H1 (cell line): ENCODE data around the gene C1QTNF4. TPM values are rescaled to one million over a fixed set of nuclear protein-coding genes. Genes with fewer than 3 reads are reported as not detected.

ENCODE experiments used
- CTCF ChIA-PET: fragments of 300-600 bp; sonication (Branson Sonifier 250); formaldehyde crosslinking; loops from one replicate; lab custom pipeline; 2021; ENCODE audit not compliant: partially characterized antibody; lab: Charles Lee
- POLR2A ChIA-PET: fragments of 300-600 bp; sonication (Branson Sonifier 250); formaldehyde crosslinking; loops from one replicate; lab custom pipeline; 2021; ENCODE audit warnings: inconsistent platforms; ENCODE audit not compliant: partially characterized antibody; lab: Charles Lee
- DNase-seq, 2 experiments: peaks; one replicate each; pipeline versions ENCODE4 v3.0.0 to v3.0.0-alpha.2; 2010 to 2022; ENCODE audit warnings: low spot score in 2 of 2, low read depth in 1 of 2, mixed read lengths in 1 of 2
- FAIRE-seq: peaks from 2 replicates; lab custom pipeline; 2011; peaks lifted over from hg19 to GRCh38; lab: Jason Lieb, UNC
- H2AFZ ChIP-seq: 2 replicates; pipeline ENCODE4 v1.8.1; 2012; ENCODE audit warnings: low read length, inconsistent platforms
- H2AK5ac ChIP-seq: 2 replicates; pipeline ENCODE4 v1.6.1; 2013; ENCODE audit warnings: low read depth, low read length
- H2BK120ac ChIP-seq: replicated peaks from 2 replicates; pipeline ENCODE3; 2013; ENCODE audit warnings: low read depth, low read length, inconsistent platforms
- H2BK12ac ChIP-seq: 2 replicates; pipeline ENCODE4 v1.6.1; 2013; ENCODE audit warnings: low read depth, low read length
- H2BK15ac ChIP-seq: 2 replicates; pipeline ENCODE4 v1.6.1; 2013; ENCODE audit warnings: low read length
- H2BK20ac ChIP-seq: 2 replicates; pipeline ENCODE4 v1.6.1; 2013; ENCODE audit warnings: low read length
- H2BK5ac ChIP-seq: 2 replicates; pipeline ENCODE4 v1.6.1; 2013; ENCODE audit warnings: low read depth, low read length
- H3K14ac ChIP-seq: 2 replicates; pipeline ENCODE4 v1.6.1; 2013; ENCODE audit warnings: inconsistent platforms; ENCODE audit not compliant: insufficient read length
- H3K18ac ChIP-seq: 2 replicates; pipeline ENCODE4 v1.6.1; 2013; ENCODE audit warnings: low read length; ENCODE audit errors: extremely low read depth
- H3K23ac ChIP-seq: 2 replicates; pipeline ENCODE4 v1.6.1; 2013; ENCODE audit warnings: inconsistent platforms; ENCODE audit not compliant: insufficient read length
- H3K23me2 ChIP-seq: 2 replicates; pipeline ENCODE4 v1.6.1; 2013; ENCODE audit warnings: low read depth, low read length
- H3K27ac ChIP-seq: 2 replicates; pipeline ENCODE4 v1.6.1; 2011; ENCODE audit warnings: low read depth, low read length, inconsistent platforms
- H3K27me3 ChIP-seq, 4 experiments: replicated peaks in 1 of 4; 1 replicate in 1 of 4; 2 replicates in 3 of 4; pipeline versions ENCODE4 v1.6.1 to v1.8.1; 2011 to 2013; ENCODE audit warnings: low read length in 3 of 4, mild to moderate bottlenecking in 3 of 4, inconsistent platforms in 2 of 4, mixed read lengths in 2 of 4, moderate library complexity in 1 of 4; ENCODE audit not compliant: control insufficient read depth in 3 of 4, insufficient read depth in 3 of 4; ENCODE audit errors: extremely low read depth in 1 of 4
- H3K36me3 ChIP-seq, 4 experiments: 2 replicates each; pipeline versions ENCODE4 v1.6.1 to v1.8.1; 2011 to 2013; ENCODE audit warnings: mild to moderate bottlenecking in 4 of 4, low read length in 3 of 4, moderate library complexity in 2 of 4, control low read depth in 1 of 4, inconsistent platforms in 1 of 4; ENCODE audit not compliant: insufficient read depth in 4 of 4, control insufficient read depth in 2 of 4
- H3K4ac ChIP-seq: replicated peaks from 2 replicates; pipeline ENCODE3; 2013; ENCODE audit warnings: low read length, low read depth, mixed read lengths, inconsistent platforms; ENCODE audit not compliant: insufficient read length
- H3K4me1 ChIP-seq, 4 experiments: replicated peaks in 1 of 4; 1 replicate in 1 of 4; 2 replicates in 3 of 4; pipeline versions ENCODE4 v1.6.1 to v1.8.1; 2011 to 2013; ENCODE audit warnings: low read length in 3 of 4, inconsistent platforms in 2 of 4, mixed read lengths in 1 of 4; ENCODE audit not compliant: insufficient read depth in 4 of 4, control insufficient read depth in 3 of 4
- H3K4me2 ChIP-seq, 2 experiments: 2 replicates each; pipeline versions ENCODE4 v1.6.1 to v1.8.1; 2011 to 2013; ENCODE audit warnings: low read depth in 2 of 2, low read length in 2 of 2, control low read depth in 1 of 2, inconsistent platforms in 1 of 2, mild to moderate bottlenecking in 1 of 2; ENCODE audit not compliant: insufficient read depth in 1 of 2
- H3K4me3 ChIP-seq, 4 experiments: fragments of 200-600, 300-600 bp in 1 of 4; sonication (generic), shearing (Covaris generic), sonication (Bioruptor Twin) in 1 of 4; 2 replicates each; pipeline versions ENCODE4 v1.5.1 to v1.8.1; 2011 to 2016; ENCODE audit warnings: low read length in 4 of 4, low read depth in 3 of 4, control low read depth in 2 of 4, inconsistent platforms in 2 of 4, mild to moderate bottlenecking in 2 of 4, mixed read lengths in 1 of 4, moderate library complexity in 1 of 4; ENCODE audit not compliant: insufficient read depth in 2 of 4; ENCODE audit errors: extremely low read depth in 1 of 4
- H3K56ac ChIP-seq: replicated peaks from 2 replicates; pipeline ENCODE3; 2013; ENCODE audit warnings: low read depth, mild to moderate bottlenecking, mixed read lengths, low read length, inconsistent platforms; ENCODE audit not compliant: insufficient read length
- H3K79me1 ChIP-seq: 2 replicates; pipeline ENCODE4 v1.6.1; 2013; ENCODE audit warnings: low read depth, low read length, control low read depth
- H3K79me2 ChIP-seq, 2 experiments: 2 replicates each; pipeline versions ENCODE4 v1.6.1 to v1.8.1; 2012 to 2013; ENCODE audit warnings: low read length in 2 of 2, mild to moderate bottlenecking in 2 of 2, inconsistent platforms in 1 of 2; ENCODE audit not compliant: insufficient read depth in 2 of 2, control insufficient read depth in 1 of 2
- H3K9ac ChIP-seq, 4 experiments: replicated peaks in 1 of 4; 1 replicate in 1 of 4; 2 replicates in 3 of 4; pipeline versions ENCODE4 v1.6.1 to v1.8.1; 2011 to 2013; ENCODE audit warnings: low read depth in 3 of 4, low read length in 3 of 4, control low read depth in 2 of 4, mild to moderate bottlenecking in 2 of 4, moderate library complexity in 2 of 4, inconsistent platforms in 1 of 4; ENCODE audit errors: extremely low read depth in 1 of 4
- H3K9me3 ChIP-seq, 2 experiments: 2 replicates each; pipeline versions ENCODE4 v1.6.1 to v1.8.1; 2012 to 2013; ENCODE audit warnings: mild to moderate bottlenecking in 2 of 2, moderate library complexity in 2 of 2, control low read depth in 1 of 2, inconsistent platforms in 1 of 2, low read depth in 1 of 2, low read length in 1 of 2, mixed read lengths in 1 of 2; ENCODE audit not compliant: insufficient read depth in 2 of 2
- H4K20me1 ChIP-seq, 2 experiments: replicated peaks in 1 of 2; 2 replicates each; pipeline versions ENCODE3 to v1.8.1; 2011 to 2013; ENCODE audit warnings: inconsistent platforms in 2 of 2, low read length in 2 of 2, mild to moderate bottlenecking in 1 of 2; ENCODE audit not compliant: insufficient read depth in 2 of 2, control insufficient read depth in 1 of 2
- H4K5ac ChIP-seq: 2 replicates; pipeline ENCODE4 v1.6.1; 2013; ENCODE audit warnings: low read length, low read depth, mixed read lengths, inconsistent platforms; ENCODE audit not compliant: insufficient read length
- H4K8ac ChIP-seq: 2 replicates; pipeline ENCODE4 v1.8.0; 2013; ENCODE audit warnings: mild to moderate bottlenecking, moderate library complexity, low read length, inconsistent platforms; ENCODE audit not compliant: insufficient read depth; ENCODE audit errors: extremely low read depth
- H4K91ac ChIP-seq: replicated peaks from 2 replicates; pipeline ENCODE3; 2013; ENCODE audit warnings: low read length, mixed read lengths, inconsistent platforms; ENCODE audit not compliant: insufficient read length
- CBX8 ChIP-seq: fragments of 300-800, 300-1000 bp; sonication (generic); IDR thresholded peaks from 2 replicates; pipeline ENCODE4 v1.7.1; 2016; ENCODE audit warnings: low read depth, low read length, borderline replicate concordance
- CREB1 ChIP-seq: IDR thresholded peaks from 2 replicates; pipeline ENCODE4 v1.6.1; 2012; ENCODE audit warnings: inconsistent platforms
- CTBP2 ChIP-seq: IDR thresholded peaks from 2 replicates; pipeline ENCODE4 v1.7.0; 2011; ENCODE audit warnings: borderline replicate concordance, mild to moderate bottlenecking, moderate library complexity, mixed read lengths, low read length; ENCODE audit not compliant: insufficient read depth, insufficient read length
- EGR1 ChIP-seq: IDR thresholded peaks from 2 replicates; pipeline ENCODE4 v1.6.1; 2011; ENCODE audit warnings: low read depth, low read length, borderline replicate concordance
- FOSL1 ChIP-seq: IDR thresholded peaks from 2 replicates; pipeline ENCODE4 v1.6.1; 2011; ENCODE audit warnings: mild to moderate bottlenecking, low read depth, low read length, moderate library complexity; ENCODE audit not compliant: insufficient read depth
- GABPA ChIP-seq: IDR thresholded peaks from 2 replicates; pipeline ENCODE4 v1.6.1; 2011; ENCODE audit warnings: mild to moderate bottlenecking, low read length, moderate library complexity, borderline replicate concordance; ENCODE audit not compliant: insufficient read depth
- GTF2F1 ChIP-seq: IDR thresholded peaks from 2 replicates; pipeline ENCODE4 v1.6.1; 2012; ENCODE audit warnings: low read depth, low read length, improper control_type of control experiment, borderline replicate concordance
- NANOG ChIP-seq: IDR thresholded peaks from 2 replicates; pipeline ENCODE4 v1.6.1; 2011; ENCODE audit warnings: low read length, low read depth, mild to moderate bottlenecking, inconsistent platforms; ENCODE audit not compliant: insufficient read depth, poor library complexity, severe bottlenecking
- NRF1 ChIP-seq: IDR thresholded peaks from 2 replicates; pipeline ENCODE4 v1.6.1; 2011; ENCODE audit warnings: mild to moderate bottlenecking, low read depth, low read length, improper control_type of control experiment
- RFX5 ChIP-seq: IDR thresholded peaks from 2 replicates; pipeline ENCODE4 v1.6.1; 2011; ENCODE audit warnings: low read depth, low read length, improper control_type of control experiment, borderline replicate concordance
- SIN3A ChIP-seq, 2 experiments: IDR thresholded peaks in 1 of 2; conservative IDR thresholded peaks in 1 of 2; 2 replicates each; pipeline ENCODE4 v1.6.1; 2011 to 2012; ENCODE audit warnings: low read length in 2 of 2, improper control_type of control experiment in 1 of 2, low read depth in 1 of 2, mild to moderate bottlenecking in 1 of 2
- SIRT6 ChIP-seq: IDR thresholded peaks from one replicate; pipeline ENCODE4 v1.7.1; 2012; ENCODE audit warnings: low read length, inconsistent platforms
- SRF ChIP-seq: IDR thresholded peaks from 2 replicates; pipeline ENCODE4 v1.6.1; 2011; ENCODE audit warnings: mild to moderate bottlenecking, low read depth, low read length, moderate library complexity
- TEAD4 ChIP-seq: IDR thresholded peaks from 2 replicates; pipeline ENCODE4 v1.6.1; 2012; ENCODE audit warnings: low read depth, low read length, inconsistent platforms, mixed read lengths
- WGBS, 2 experiments: shearing (Covaris generic) in 1 of 2; methylation state at CpG; one replicate each; pipeline versions ENCODE4 v1.1.6 to v1.1.7; 2013 to 2015; ENCODE audit warnings: low lambda C conversion rate in 2 of 2, mixed read lengths in 2 of 2, inconsistent platforms in 1 of 2, low coverage in 1 of 2, missing lambda C conversion rate in 1 of 2; ENCODE audit not compliant: insufficient replicate concordance in 2 of 2, insufficient coverage in 1 of 2, insufficient read length in 1 of 2; ENCODE audit errors: extremely low coverage in 1 of 2, missing lambda C conversion rate in 1 of 2; 5-methylcytosine and 5-hydroxymethylcytosine counted together
- polyA plus RNA-seq, 7 experiments: library from polyadenylated mRNA; depleted of rRNA in 3 of 7; stranded (reverse) in 5 of 7; unstranded in 2 of 7; fragments of >200 nt in 5 of 7; fragments of 200-250 nt in 2 of 7; gene quantifications; 1 replicate in 5 of 7; 2 replicates in 1 of 7; 4 replicates in 1 of 7; pipeline versions ENCODE4 v1.2.1 to v1.2.3, GENCODE V29; 2011 to 2013; ENCODE audit warnings: missing spikeins in 2 of 7, mixed read lengths in 2 of 7
- total RNA-seq: library from RNA; stranded (reverse); fragmentation: NEBNext Ultra II Directional; extraction: Animal tissue kit (Norgen Biotek cat#: 25700); gene quantifications from 2 replicates; pipeline ENCODE4 v1.2.1, GENCODE V29; 2021

Gene C1QTNF4
- total and polyA plus RNA-seq, 2 of the 8 experiments (the other 6 are each of a cell fraction or from before 2014, with no cell fraction given) = 3.9 to 6.0 TPM

- H4K5ac ChIP-seq = no peak overlapping the region
- H2BK20ac ChIP-seq = no peak overlapping the region
- no peak overlapping the region for H2BK15ac ChIP-seq
- no peak overlapping the region for H3K4me3 ChIP-seq
- no peak overlapping the region; the same call in 1 of the 2 replicates for H2BK5ac ChIP-seq
- H2BK120ac ChIP-seq = no peak overlapping the region
- no peak overlapping the region for H3K23ac ChIP-seq
- no peak for FAIRE-seq
- no peak overlapping the region for H3K4me2 ChIP-seq
- no peak overlapping the region for H4K8ac ChIP-seq
- no peak overlapping the region for H3K56ac ChIP-seq
- H3K9me3 ChIP-seq = no peaks in the 10 kb centered on the region
- no peaks in the 10 kb centered on the region for H3K27me3 ChIP-seq
- H4K91ac ChIP-seq = no peak overlapping the region
- H3K27ac ChIP-seq = no peak overlapping the region
- CTCF ChIA-PET = interaction anchor here (1.3 kb wide), 1 partner anchor 33 kb away, joined by 4 read pairs; no protein-coding TSS in a partner anchor
- H3K4ac ChIP-seq = no peak overlapping the region
- peaks cover 23 to 36% (median 35%) of the 10 kb centered on the region in 4 experiments for H3K36me3 ChIP-seq
- POLR2A ChIA-PET = interaction anchor here (0.5 to 3.3 kb wide), 7 partner anchors 9 to 93 kb away, joined by 3 to 25 read pairs (median 3); no protein-coding TSS in a partner anchor
- DNase-seq = no peak
- no peaks in the 10 kb centered on the region; the same call in 1 of the 2 replicates for H3K79me1 ChIP-seq
- H4K20me1 ChIP-seq = peaks cover 2 to 3% of the 10 kb centered on the region in 2 experiments
- H3K4me1 ChIP-seq = no peaks in the 10 kb centered on the region; a peak in 1 of 7 replicates
- no peak overlapping the region for H3K14ac ChIP-seq
- no peak overlapping the region for H2BK12ac ChIP-seq
- H3K23me2 ChIP-seq = peaks cover 4% of the 10 kb centered on the region; the same call in 1 of the 2 replicates
- H3K79me2 ChIP-seq = peaks cover 0 to 18% of the 10 kb centered on the region in 2 experiments; a peak in 3 of 4 replicates
- H3K9ac ChIP-seq = no peak overlapping the region
- no peak overlapping the region for H3K18ac ChIP-seq
- H2AFZ ChIP-seq = no peak overlapping the region
- WGBS, 2 experiments = 93% methylated on average over 5 of the region's 5 CpGs; no CpG with 5 or more reads in 1 of the 2 experiments
- H2AK5ac ChIP-seq = no peak overlapping the region
- TF ChIP-seq NANOG (no peak), NRF1 (no peak), SIN3A (conservative IDR thresholded peaks at IDR 0.05 in 1 of 2, IDR thresholded peaks at IDR 0.05 in 1 of 2; ENCODE audit: low read depth in 1 of 2, low read length in 2 of 2) (no peak), SIRT6 (no peak), CTBP2 (no peak), CBX8 (no peak), FOSL1 (no peak), CREB1 (no peak), RFX5 (no peak), GTF2F1 (no peak), EGR1 (no peak), GABPA (no peak), TEAD4 (no peak), SRF (no peak)
Measured at GRCh38 chr11:47583844-47584243, 10.4 kb downstream of the C1QTNF4 start.
